SK-N-SH (cell line): Measurements from ENCODE around the gene DUS3L. TPM values are rescaled to one million over a fixed set of nuclear protein-coding genes. Genes with fewer than 3 reads are reported as not detected.

Source experiments
- CTCF ChIA-PET: fragments of 300-600, 350-600 bp; formaldehyde crosslinking; extraction: SDS; loops from one replicate; lab custom pipeline; 2021; lab: Yijun Ruan, JAX
- POLR2A ChIA-PET: fragments of 350-600 bp; sonication (Branson Sonifier 250); formaldehyde crosslinking; extraction: SDS; loops from one replicate; lab custom pipeline; 2020; ENCODE audit warnings: antibody characterized with exemption, inconsistent platforms; lab: Yijun Ruan, JAX
- DNase-seq: peaks from one replicate; pipeline ENCODE4 v3.0.0; 2012
- H2AFZ ChIP-seq: fragments of 200-600 bp; sonication (generic); 2 replicates; pipeline ENCODE4 v1.8.1; 2016; ENCODE audit warnings: antibody characterized with exemption, mild to moderate bottlenecking, low read depth
- H3F3A ChIP-seq: fragments of 200-600 bp; sonication (generic); replicated peaks from 2 replicates; pipeline ENCODE3; 2016; ENCODE audit warnings: antibody characterized with exemption, mild to moderate bottlenecking; ENCODE audit not compliant: insufficient read depth
- H3K27ac ChIP-seq, 2 experiments: fragments of 200-500 bp in 1 of 2; fragments of 200-600 bp in 1 of 2; sonication (Bioruptor generic) in 1 of 2; sonication (generic), shearing (Covaris generic) in 1 of 2; 2 replicates each; pipeline versions ENCODE4 v1.5.1 to v1.6.1; 2014 to 2016; ENCODE audit warnings: low read depth in 2 of 2, inconsistent platforms in 1 of 2, low read length in 1 of 2, mild to moderate bottlenecking in 1 of 2, mixed read lengths in 1 of 2
- H3K27me3 ChIP-seq: fragments of 200-600 bp; sonication (generic), shearing (Covaris generic); 2 replicates; pipeline ENCODE4 v1.6.1; 2016; ENCODE audit warnings: mixed run types; ENCODE audit not compliant: insufficient read depth
- H3K36me3 ChIP-seq, 2 experiments: fragments of 200-500 bp in 1 of 2; fragments of 200-600 bp in 1 of 2; sonication (Bioruptor generic) in 1 of 2; sonication (generic) in 1 of 2; replicated peaks in 1 of 2; 2 replicates each; pipeline versions ENCODE3 to v1.5.1; 2014 to 2016; ENCODE audit warnings: low read length in 1 of 2, mild to moderate bottlenecking in 1 of 2; ENCODE audit not compliant: insufficient read depth in 2 of 2, control insufficient read depth in 1 of 2
- H3K4me1 ChIP-seq, 2 experiments: fragments of 200-500 bp in 1 of 2; fragments of 200-600 bp in 1 of 2; sonication (Bioruptor generic) in 1 of 2; sonication (generic), shearing (Covaris generic) in 1 of 2; 2 replicates each; pipeline versions ENCODE4 v1.5.1 to v1.6.1; 2014 to 2016; ENCODE audit warnings: low read depth in 1 of 2, low read length in 1 of 2, mixed run types in 1 of 2; ENCODE audit not compliant: insufficient read depth in 2 of 2, control insufficient read depth in 1 of 2
- H3K4me2 ChIP-seq: fragments of 200-600 bp; sonication (generic), shearing (Covaris generic); 2 replicates; pipeline ENCODE4 v1.6.1; 2017; ENCODE audit warnings: mixed run types
- H3K4me3 ChIP-seq, 2 experiments: fragments of 200-500 bp in 1 of 2; fragments of 200-600 bp in 1 of 2; sonication (Bioruptor generic) in 1 of 2; sonication (generic), shearing (Covaris generic) in 1 of 2; 2 replicates each; pipeline versions ENCODE4 v1.5.1 to v1.8.1; 2014 to 2016; ENCODE audit warnings: low read depth in 2 of 2, inconsistent platforms in 1 of 2, low read length in 1 of 2, mild to moderate bottlenecking in 1 of 2, mixed read lengths in 1 of 2, moderate library complexity in 1 of 2
- H3K79me2 ChIP-seq: fragments of 200-600 bp; sonication (generic); 2 replicates; pipeline ENCODE4 v1.8.1; 2017; ENCODE audit warnings: mild to moderate bottlenecking; ENCODE audit not compliant: insufficient read depth
- H3K9ac ChIP-seq: fragments of 200-600 bp; sonication (generic); 2 replicates; pipeline ENCODE4 v1.6.1; 2017; ENCODE audit warnings: mixed run types
- H3K9me2 ChIP-seq: fragments of 200-600 bp; sonication (generic); 2 replicates; pipeline ENCODE4 v1.6.1; 2017; ENCODE audit warnings: mixed run types
- H3K9me3 ChIP-seq: fragments of 200-600 bp; sonication (generic); 2 replicates; pipeline ENCODE4 v1.6.1; 2017; ENCODE audit warnings: mixed run types, mild to moderate bottlenecking, moderate library complexity
- H4K20me1 ChIP-seq: fragments of 200-600 bp; sonication (generic); 2 replicates; pipeline ENCODE4 v1.6.1; 2017; ENCODE audit warnings: mild to moderate bottlenecking, mixed run types; ENCODE audit not compliant: insufficient read depth
- CHD2 ChIP-seq: fragments of 150-350 bp; IDR thresholded peaks from 2 replicates; pipeline ENCODE4 v1.6.1; 2018; ENCODE audit warnings: low read length; ENCODE audit not compliant: partially characterized antibody
- EZH2phosphoT487 ChIP-seq: fragments of 200-600 bp; sonication (generic); IDR thresholded peaks from 2 replicates; pipeline ENCODE4 v1.6.1; 2017; ENCODE audit warnings: low read depth, mixed run types, mild to moderate bottlenecking, antibody characterized with exemption, moderate library complexity, borderline replicate concordance
- JUND ChIP-seq: IDR thresholded peaks from 2 replicates; pipeline ENCODE4 v1.4.0; 2012
- MXI1 ChIP-seq: IDR thresholded peaks from 2 replicates; pipeline ENCODE4 v1.6.1; 2012; ENCODE audit warnings: mild to moderate bottlenecking, low read depth, low read length, improper control_type of control experiment
- NRF1 ChIP-seq: IDR thresholded peaks from 2 replicates; pipeline ENCODE4 v1.6.1; 2012; ENCODE audit warnings: low read depth, mild to moderate bottlenecking, low read length
- POLR2AphosphoS5 ChIP-seq: IDR thresholded peaks from 2 replicates; pipeline ENCODE4 v1.6.1; 2012; ENCODE audit warnings: low read depth, low read length
- SIN3A ChIP-seq: IDR thresholded peaks from 2 replicates; pipeline ENCODE4 v1.6.1; 2012; ENCODE audit warnings: low read depth, mild to moderate bottlenecking, low read length, moderate library complexity, borderline replicate concordance
- TAF1 ChIP-seq: IDR thresholded peaks from 2 replicates; pipeline ENCODE4 v1.6.1; 2012; ENCODE audit warnings: low read depth, mild to moderate bottlenecking, low read length, moderate library complexity, borderline replicate concordance
- WGBS: methylation state at CpG from one replicate; pipeline ENCODE4 v1.1.6; 2017; ENCODE audit warnings: low lambda C conversion rate; 5-methylcytosine and 5-hydroxymethylcytosine counted together
- polyA plus RNA-seq, 3 experiments: library from polyadenylated mRNA; depleted of rRNA; stranded (reverse); fragments of >200 nt; gene quantifications; 2 replicates each; pipeline ENCODE4 v1.2.3, GENCODE V29; 2012
- TF ChIP-seq, protein P1 (sequence below): IDR thresholded peaks from 2 replicates; pipeline ENCODE4 v1.4.0; 2012; ENCODE audit warnings: low read depth
- TF ChIP-seq, protein P2 (sequence below): IDR thresholded peaks from 2 replicates; pipeline ENCODE4; 2012
- TF ChIP-seq, protein P3 (sequence below): IDR thresholded peaks from 2 replicates; pipeline ENCODE4 v1.4.0; 2012; ENCODE audit warnings: low read depth, borderline replicate concordance
- TF ChIP-seq, protein P4 (sequence below): fragments of 150-350 bp; IDR thresholded peaks from 2 replicates; pipeline ENCODE4 v1.6.1; 2017; ENCODE audit warnings: antibody characterized with exemption, low read length, low read depth, borderline replicate concordance
- TF ChIP-seq, protein P5 (sequence below): IDR thresholded peaks from 2 replicates; pipeline ENCODE4 v1.6.1; 2012; ENCODE audit warnings: mild to moderate bottlenecking, low read depth, low read length, moderate library complexity

The DUS3L gene
- polyA plus RNA-seq, 1 of the 3 experiments (the other 2 are of a cell fraction) = 44.0 TPM

DNA sequence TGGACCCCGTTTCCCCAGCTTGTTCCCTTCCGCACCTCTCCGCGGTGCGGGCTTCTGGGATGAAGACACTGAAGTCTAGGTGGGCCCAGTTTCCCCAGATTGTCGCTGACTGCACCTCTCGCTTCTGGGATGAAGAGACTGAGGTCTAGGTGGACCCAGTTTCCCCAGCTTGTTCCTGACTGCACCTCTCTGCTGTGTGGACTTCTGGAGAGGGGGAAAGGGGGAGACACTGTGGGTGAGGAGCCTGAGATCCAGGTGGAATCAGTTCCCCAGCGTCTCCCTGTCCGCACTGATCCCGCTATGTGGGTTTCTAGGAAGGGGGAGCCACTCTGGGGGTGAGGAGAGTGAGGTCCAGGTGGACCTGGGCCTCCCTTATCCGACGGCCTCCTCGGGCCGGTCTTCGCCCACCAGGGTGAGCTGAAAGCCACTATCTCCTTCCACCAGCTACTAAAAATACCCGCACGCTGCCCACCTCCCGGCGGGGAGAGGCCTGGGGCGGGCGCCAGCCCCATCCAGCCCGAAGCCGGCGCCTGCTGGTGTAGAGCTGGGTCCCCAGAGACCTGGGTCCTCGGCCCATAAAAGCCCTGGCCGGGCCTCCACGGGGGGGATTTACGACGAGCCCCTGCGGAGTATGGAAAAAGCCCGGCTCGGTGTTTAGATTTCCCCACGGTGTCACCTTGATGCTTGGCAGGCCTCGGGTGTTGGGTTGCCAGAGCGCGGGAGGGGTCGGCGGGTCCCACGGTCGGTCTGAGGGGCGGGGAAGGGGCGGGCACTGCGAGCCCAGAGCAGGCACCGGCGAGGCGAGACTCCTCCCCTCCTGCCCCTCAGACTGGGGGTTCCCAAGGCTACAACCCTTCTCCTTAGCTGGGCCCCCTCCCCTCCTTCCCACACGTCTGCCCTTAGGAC is 38.0 kb upstream of the DUS3L start:
- 61% methylated on average over 10 of the region's 47 CpGs for WGBS
- TF ChIP-seq, protein P1, sequence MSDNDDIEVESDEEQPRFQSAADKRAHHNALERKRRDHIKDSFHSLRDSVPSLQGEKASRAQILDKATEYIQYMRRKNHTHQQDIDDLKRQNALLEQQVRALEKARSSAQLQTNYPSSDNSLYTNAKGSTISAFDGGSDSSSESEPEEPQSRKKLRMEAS = no peak
- TF ChIP-seq, protein P2, sequence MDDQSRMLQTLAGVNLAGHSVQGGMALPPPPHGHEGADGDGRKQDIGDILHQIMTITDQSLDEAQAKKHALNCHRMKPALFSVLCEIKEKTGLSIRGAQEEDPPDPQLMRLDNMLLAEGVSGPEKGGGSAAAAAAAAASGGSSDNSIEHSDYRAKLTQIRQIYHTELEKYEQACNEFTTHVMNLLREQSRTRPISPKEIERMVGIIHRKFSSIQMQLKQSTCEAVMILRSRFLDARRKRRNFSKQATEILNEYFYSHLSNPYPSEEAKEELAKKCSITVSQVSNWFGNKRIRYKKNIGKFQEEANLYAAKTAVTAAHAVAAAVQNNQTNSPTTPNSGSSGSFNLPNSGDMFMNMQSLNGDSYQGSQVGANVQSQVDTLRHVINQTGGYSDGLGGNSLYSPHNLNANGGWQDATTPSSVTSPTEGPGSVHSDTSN = peak; percentile 27; the same call in 1 of the 2 replicates
- 0 out of 2 replicates have a peak, but pooled peaks have one; percentile 28 for TF ChIP-seq POLR2AphosphoS5
- Histone ChIP-seq H3K9me3 (no peaks in the 10 kb centered on the region), H4K20me1 (no peaks in the 10 kb centered on the region), H3K9ac (peak overlapping the region; percentile 70), H3K36me3 (no peaks in the 10 kb centered on the region), H3K4me2 (peak overlapping the region; percentile 94), H3K4me3 (peak overlapping the region; percentile 63 to 67), H3F3A (no peaks in the 10 kb centered on the region), H3K79me2 (no peaks in the 10 kb centered on the region), H2AFZ (peak overlapping the region; percentile 85), H3K9me2 (no peaks in the 10 kb centered on the region), H3K4me1 (peaks cover 0 to 28% of the 10 kb centered on the region in 2 experiments; a peak in 1 of 4 replicates), H3K27ac (peak overlapping the region; percentile 64 to 96), H3K27me3 (no peaks in the 10 kb centered on the region)
- CTCF ChIA-PET = interaction anchor here (0.7 to 3.6 kb wide), 12 partner anchors 11 to 194 kb away, joined by 3 to 31 read pairs (median 6); partner anchors contain the start of genes FUT6, NDUFA11 and NRTN
- DNase-seq = peak; percentile 89
- POLR2A ChIA-PET = interaction anchor here (0.6 to 2.8 kb wide), 21 partner anchors 12 to 404 kb away, joined by 3 to 15 read pairs (median 4); partner anchors contain the start of genes NDUFA11, NRTN and RANBP3

DNA sequence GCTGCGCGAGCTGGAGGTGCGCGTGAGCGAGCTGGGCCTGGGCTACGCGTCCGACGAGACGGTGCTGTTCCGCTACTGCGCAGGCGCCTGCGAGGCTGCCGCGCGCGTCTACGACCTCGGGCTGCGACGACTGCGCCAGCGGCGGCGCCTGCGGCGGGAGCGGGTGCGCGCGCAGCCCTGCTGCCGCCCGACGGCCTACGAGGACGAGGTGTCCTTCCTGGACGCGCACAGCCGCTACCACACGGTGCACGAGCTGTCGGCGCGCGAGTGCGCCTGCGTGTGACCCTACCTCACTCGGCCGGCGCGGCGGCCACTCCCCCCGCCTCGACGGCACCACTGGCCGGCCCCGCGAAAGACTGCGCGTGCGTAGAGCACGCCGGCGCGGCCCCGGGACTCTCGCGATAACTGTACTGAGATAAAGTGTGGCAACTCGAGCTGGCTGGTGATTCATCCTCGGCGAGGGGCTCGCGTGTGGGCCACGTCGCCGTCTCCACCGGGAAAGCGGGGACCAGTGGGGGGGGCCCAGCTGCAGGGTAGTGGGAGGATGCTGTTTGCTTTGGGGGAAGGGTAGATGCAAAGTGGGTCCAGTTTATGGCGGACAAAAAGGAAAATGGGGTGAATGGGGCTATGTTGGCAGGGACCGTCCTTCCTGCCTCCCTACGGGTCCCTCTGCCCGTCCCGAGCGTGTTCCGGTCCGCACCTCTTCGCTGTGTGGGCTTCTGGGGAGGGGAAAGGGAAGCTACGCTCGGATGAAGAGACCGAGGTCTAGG is 37.1 kb upstream of the DUS3L start:
- Histone ChIP-seq H4K20me1 (no peaks in the 10 kb centered on the region), H3K9me3 (no peaks in the 10 kb centered on the region), H3K4me1 (peaks cover 0 to 28% of the 10 kb centered on the region in 2 experiments; a peak in 1 of 4 replicates), H3K4me2 (peak overlapping the region; percentile 94), H3K36me3 (no peaks in the 10 kb centered on the region), H3K4me3 (peak overlapping the region; percentile 63 to 67), H2AFZ (peak overlapping the region; percentile 85), H3K9me2 (no peaks in the 10 kb centered on the region), H3K79me2 (no peaks in the 10 kb centered on the region), H3K27ac (peak overlapping the region; percentile 64 to 96), H3K9ac (peak overlapping the region; percentile 70), H3K27me3 (no peaks in the 10 kb centered on the region), H3F3A (no peaks in the 10 kb centered on the region)
- DNase-seq = peak; percentile 100
- POLR2A ChIA-PET = interaction anchor here (0.7 to 2.8 kb wide), 24 partner anchors 13 to 910 kb away, joined by 3 to 15 read pairs (median 4); partner anchors contain the start of genes GPR108, NDUFA11, NRTN and RANBP3
- CTCF ChIA-PET = interaction anchor here (0.7 to 3.6 kb wide), 13 partner anchors 12 to 195 kb away, joined by 3 to 31 read pairs (median 6); partner anchors contain the start of genes FUT6, NDUFA11 and NRTN
- WGBS = 2% methylated on average over 41 of the region's 91 CpGs
- peak; percentile 73 for TF ChIP-seq TAF1
- no peak; the same call in 1 of the 2 replicates for TF ChIP-seq JUND
- TF ChIP-seq, protein P3, sequence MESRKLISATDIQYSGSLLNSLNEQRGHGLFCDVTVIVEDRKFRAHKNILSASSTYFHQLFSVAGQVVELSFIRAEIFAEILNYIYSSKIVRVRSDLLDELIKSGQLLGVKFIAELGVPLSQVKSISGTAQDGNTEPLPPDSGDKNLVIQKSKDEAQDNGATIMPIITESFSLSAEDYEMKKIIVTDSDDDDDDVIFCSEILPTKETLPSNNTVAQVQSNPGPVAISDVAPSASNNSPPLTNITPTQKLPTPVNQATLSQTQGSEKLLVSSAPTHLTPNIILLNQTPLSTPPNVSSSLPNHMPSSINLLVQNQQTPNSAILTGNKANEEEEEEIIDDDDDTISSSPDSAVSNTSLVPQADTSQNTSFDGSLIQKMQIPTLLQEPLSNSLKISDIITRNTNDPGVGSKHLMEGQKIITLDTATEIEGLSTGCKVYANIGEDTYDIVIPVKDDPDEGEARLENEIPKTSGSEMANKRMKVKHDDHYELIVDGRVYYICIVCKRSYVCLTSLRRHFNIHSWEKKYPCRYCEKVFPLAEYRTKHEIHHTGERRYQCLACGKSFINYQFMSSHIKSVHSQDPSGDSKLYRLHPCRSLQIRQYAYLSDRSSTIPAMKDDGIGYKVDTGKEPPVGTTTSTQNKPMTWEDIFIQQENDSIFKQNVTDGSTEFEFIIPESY = peak; percentile 98
- TF ChIP-seq, protein P4, sequence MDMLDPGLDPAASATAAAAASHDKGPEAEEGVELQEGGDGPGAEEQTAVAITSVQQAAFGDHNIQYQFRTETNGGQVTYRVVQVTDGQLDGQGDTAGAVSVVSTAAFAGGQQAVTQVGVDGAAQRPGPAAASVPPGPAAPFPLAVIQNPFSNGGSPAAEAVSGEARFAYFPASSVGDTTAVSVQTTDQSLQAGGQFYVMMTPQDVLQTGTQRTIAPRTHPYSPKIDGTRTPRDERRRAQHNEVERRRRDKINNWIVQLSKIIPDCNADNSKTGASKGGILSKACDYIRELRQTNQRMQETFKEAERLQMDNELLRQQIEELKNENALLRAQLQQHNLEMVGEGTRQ = no peak
- TF ChIP-seq CHD2 = peak; percentile 100
- peak; percentile 73 for TF ChIP-seq NRF1
- 0 out of 2 replicates have a peak, but pooled peaks have one; percentile 8 for TF ChIP-seq MXI1
- TF ChIP-seq SIN3A = peak; percentile 75; the same call in 1 of the 2 replicates
- TF ChIP-seq, protein P5, sequence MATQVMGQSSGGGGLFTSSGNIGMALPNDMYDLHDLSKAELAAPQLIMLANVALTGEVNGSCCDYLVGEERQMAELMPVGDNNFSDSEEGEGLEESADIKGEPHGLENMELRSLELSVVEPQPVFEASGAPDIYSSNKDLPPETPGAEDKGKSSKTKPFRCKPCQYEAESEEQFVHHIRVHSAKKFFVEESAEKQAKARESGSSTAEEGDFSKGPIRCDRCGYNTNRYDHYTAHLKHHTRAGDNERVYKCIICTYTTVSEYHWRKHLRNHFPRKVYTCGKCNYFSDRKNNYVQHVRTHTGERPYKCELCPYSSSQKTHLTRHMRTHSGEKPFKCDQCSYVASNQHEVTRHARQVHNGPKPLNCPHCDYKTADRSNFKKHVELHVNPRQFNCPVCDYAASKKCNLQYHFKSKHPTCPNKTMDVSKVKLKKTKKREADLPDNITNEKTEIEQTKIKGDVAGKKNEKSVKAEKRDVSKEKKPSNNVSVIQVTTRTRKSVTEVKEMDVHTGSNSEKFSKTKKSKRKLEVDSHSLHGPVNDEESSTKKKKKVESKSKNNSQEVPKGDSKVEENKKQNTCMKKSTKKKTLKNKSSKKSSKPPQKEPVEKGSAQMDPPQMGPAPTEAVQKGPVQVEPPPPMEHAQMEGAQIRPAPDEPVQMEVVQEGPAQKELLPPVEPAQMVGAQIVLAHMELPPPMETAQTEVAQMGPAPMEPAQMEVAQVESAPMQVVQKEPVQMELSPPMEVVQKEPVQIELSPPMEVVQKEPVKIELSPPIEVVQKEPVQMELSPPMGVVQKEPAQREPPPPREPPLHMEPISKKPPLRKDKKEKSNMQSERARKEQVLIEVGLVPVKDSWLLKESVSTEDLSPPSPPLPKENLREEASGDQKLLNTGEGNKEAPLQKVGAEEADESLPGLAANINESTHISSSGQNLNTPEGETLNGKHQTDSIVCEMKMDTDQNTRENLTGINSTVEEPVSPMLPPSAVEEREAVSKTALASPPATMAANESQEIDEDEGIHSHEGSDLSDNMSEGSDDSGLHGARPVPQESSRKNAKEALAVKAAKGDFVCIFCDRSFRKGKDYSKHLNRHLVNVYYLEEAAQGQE = 0 out of 2 replicates have a peak, but pooled peaks have one; percentile 20
- no peak for TF ChIP-seq EZH2phosphoT487
